Smooth muscle cell (in vitro differentiated cells): Measurements from ENCODE around the gene PPP2R5B. TPM values are rescaled to one million over a fixed set of nuclear protein-coding genes. Genes with fewer than 3 reads are reported as not detected.

Source experiments
- DNase-seq: peaks from one replicate; lab custom pipeline; 2025; ENCODE audit not compliant: unreplicated experiment; lab: John Stamatoyannopoulos, UW
- H2AFZ ChIP-seq: fragments of 200-600 bp; sonication (generic); 2 replicates; pipeline ENCODE4 v1.6.0; 2016; ENCODE audit warnings: antibody characterized with exemption, low read depth, mild to moderate bottlenecking
- H3F3A ChIP-seq: fragments of 200-600 bp; sonication (generic); 2 replicates; pipeline ENCODE4 v1.6.0; 2017; ENCODE audit warnings: antibody characterized with exemption, low read depth
- H3K27ac ChIP-seq: fragments of 200-600 bp; sonication (generic); 2 replicates; pipeline ENCODE4 v1.5.1; 2016; ENCODE audit warnings: low read depth, mild to moderate bottlenecking
- H3K27me3 ChIP-seq: fragments of 200-600 bp; sonication (generic); 2 replicates; pipeline ENCODE4 v1.6.1; 2016; ENCODE audit warnings: low read depth, mild to moderate bottlenecking
- H3K36me3 ChIP-seq: fragments of 200-600 bp; sonication (generic); 2 replicates; pipeline ENCODE4 v1.5.1; 2016; ENCODE audit warnings: low read depth
- H3K4me1 ChIP-seq: fragments of 200-600 bp; sonication (generic); 2 replicates; pipeline ENCODE4 v1.5.1; 2016; ENCODE audit warnings: low read depth
- H3K4me2 ChIP-seq: fragments of 200-600 bp; sonication (generic); 2 replicates; pipeline ENCODE4 v1.6.0; 2016; ENCODE audit warnings: mild to moderate bottlenecking
- H3K4me3 ChIP-seq: fragments of 200-600 bp; sonication (generic); 2 replicates; pipeline ENCODE4 v1.5.1; 2016; ENCODE audit warnings: mild to moderate bottlenecking
- H3K79me2 ChIP-seq: fragments of 200-600 bp; sonication (generic); 2 replicates; pipeline ENCODE4 v1.6.0; 2016; ENCODE audit warnings: low read depth, mild to moderate bottlenecking
- H3K9ac ChIP-seq: fragments of 200-600 bp; sonication (generic); 2 replicates; pipeline ENCODE4 v1.6.0; 2016; ENCODE audit warnings: low read depth
- H3K9me3 ChIP-seq: fragments of 200-600 bp; sonication (generic); replicated peaks from 2 replicates; pipeline ENCODE4 v1.5.1; 2016; ENCODE audit warnings: low read depth
- H4K20me1 ChIP-seq: fragments of 200-600 bp; sonication (generic); 2 replicates; pipeline ENCODE4 v1.6.0; 2016; ENCODE audit warnings: low read depth
- CTCF ChIP-seq: fragments of 200-600 bp; sonication (generic); IDR thresholded peaks from 2 replicates; pipeline ENCODE4 v1.5.1; 2017; ENCODE audit warnings: borderline replicate concordance, mild to moderate bottlenecking, antibody characterized with exemption; ENCODE audit not compliant: insufficient read depth, poor library complexity, severe bottlenecking
- WGBS: methylation state at CpG from one replicate; pipeline ENCODE4 v1.1.7; 2016; ENCODE audit warnings: low lambda C conversion rate; 5-methylcytosine and 5-hydroxymethylcytosine counted together
- polyA plus RNA-seq: library from polyadenylated mRNA; unstranded; fragments of >200 nt; fragmentation: Nextera tagmentation; extraction: Ambion mirVana; gene quantifications from 2 replicates; pipeline ENCODE4 v1.2.1, GENCODE V29; 2016
- total RNA-seq: library from RNA; depleted of rRNA; stranded (reverse); fragments of >200 nt; gene quantifications from 2 replicates; pipeline ENCODE4 v1.2.3, GENCODE V29; 2014

PPP2R5B gene
- total and polyA plus RNA-seq, 2 experiments from 2014 or later = 14.9 to 36.6 TPM

DNA sequence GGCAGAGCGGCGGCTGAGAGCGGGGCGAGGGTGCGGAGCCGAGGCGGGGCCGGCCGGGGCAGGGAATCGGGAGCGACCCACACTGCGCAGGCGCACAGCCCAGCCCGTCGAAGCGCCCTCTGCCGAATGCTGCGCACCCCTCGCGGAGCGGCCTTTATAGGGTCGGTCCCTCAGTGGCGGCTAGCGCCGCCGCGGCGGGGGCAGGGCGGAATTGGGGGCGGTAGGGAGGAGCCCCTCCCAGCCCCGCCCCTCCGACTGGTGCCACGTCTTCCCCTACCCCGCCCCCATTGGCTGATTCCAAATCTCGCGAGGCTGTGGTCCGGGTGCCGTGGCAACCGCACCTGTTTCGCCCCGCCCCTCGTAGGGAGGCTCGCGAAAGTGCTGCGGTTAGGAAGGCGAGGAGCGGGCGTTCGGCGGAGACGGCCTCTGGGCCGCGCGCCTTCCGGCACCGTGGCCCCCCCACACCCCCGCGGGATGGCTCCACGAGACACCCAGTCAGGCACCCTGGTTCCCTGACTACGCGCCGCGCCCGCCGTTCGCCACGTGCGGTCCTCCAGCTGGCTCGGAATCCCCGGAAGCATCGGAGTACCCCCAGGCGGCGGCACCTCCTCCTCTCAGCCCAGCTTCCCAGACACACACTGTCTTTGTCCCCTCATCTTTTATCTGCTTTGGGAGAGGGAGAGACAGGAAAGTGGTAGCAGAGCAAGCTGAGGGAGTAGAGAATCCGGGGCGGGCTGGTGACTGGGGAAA lies 45.8 kb upstream of the PPP2R5B start, which contains the start of gene EHD1:
Gene EHD1, minus strand, starts transcription at position 128 of the 750 bp plus-strand sequence. CDS start 157 bp downstream, outside the sequence.
- Histone ChIP-seq H3K4me3 (peak within 1 kb of the TSS; percentile 83), H3K4me2 (peak within 1 kb of the TSS; percentile 99), H2AFZ (peak within 1 kb of the TSS; percentile 63), H3K9me3 (no peaks in the 10 kb centered on the region), H3F3A (no peaks in the 10 kb centered on the region), H3K27ac (peak within 1 kb of the TSS; percentile 70), H3K36me3 (no peaks in the 10 kb centered on the region), H3K4me1 (peaks cover 16% of the 10 kb centered on the region), H3K9ac (peak within 1 kb of the TSS; percentile 85), H3K27me3 (no peaks in the 10 kb centered on the region), H3K79me2 (peaks cover 44% of the 10 kb centered on the region), H4K20me1 (peaks cover 38% of the 10 kb centered on the region)
- under 1% methylated on average over 54 of the region's 75 CpGs for WGBS
- peak; percentile 34 for TF ChIP-seq CTCF
- DNase-seq = peak; percentile 97

DNA sequence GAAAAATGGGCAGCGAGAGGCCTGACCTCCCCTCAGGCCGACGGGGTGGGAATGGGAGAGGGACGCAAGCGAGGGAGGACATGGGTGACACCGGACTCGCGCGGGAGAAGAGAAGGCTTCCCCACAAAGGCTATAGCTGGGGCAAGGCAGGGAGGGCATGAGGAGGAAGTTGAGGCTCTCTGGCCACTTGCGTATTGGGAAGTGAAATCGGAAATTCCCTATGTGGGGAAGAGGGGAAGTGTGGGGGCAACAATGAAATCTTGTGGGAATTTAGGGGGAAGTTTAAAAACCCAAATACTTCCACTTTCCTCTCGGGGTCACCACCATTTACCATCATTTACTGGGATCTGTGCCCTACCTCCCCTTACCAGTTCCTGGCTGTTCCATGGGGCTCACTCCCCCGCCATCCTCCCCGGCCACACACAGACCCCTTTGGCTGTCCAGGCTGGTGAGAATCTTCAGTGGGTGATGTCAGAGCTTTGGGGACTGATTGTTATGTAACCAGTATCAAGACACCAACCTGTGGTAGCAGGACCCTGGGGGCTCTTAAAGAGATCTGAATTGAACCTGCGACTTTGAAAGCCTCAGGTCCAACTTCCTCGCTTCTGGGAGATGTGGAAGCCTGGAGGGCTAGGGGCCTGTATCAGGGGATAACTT lies 45.1 kb upstream of the PPP2R5B start:
- H3K9ac ChIP-seq = peak overlapping the region; percentile 77
- peak overlapping the region; percentile 63 for H2AFZ ChIP-seq
- H3F3A ChIP-seq = no peaks in the 10 kb centered on the region
- H3K4me2 ChIP-seq = peak overlapping the region; percentile 88
- no peaks in the 10 kb centered on the region for H3K27me3 ChIP-seq
- H3K4me3 ChIP-seq = peak overlapping the region; percentile 57
- whole genome bisulfite sequencing = 32% methylated on average over 16 of the region's 16 CpGs
- H3K4me1 ChIP-seq = peaks cover 16% of the 10 kb centered on the region
- DNase-seq = no peak
- H3K9me3 ChIP-seq = no peaks in the 10 kb centered on the region
- H4K20me1 ChIP-seq = peaks cover 35% of the 10 kb centered on the region
- TF ChIP-seq CTCF = no peak
- H3K27ac ChIP-seq = peak overlapping the region; percentile 68
- peaks cover 39% of the 10 kb centered on the region for H3K79me2 ChIP-seq
- no peaks in the 10 kb centered on the region for H3K36me3 ChIP-seq

DNA sequence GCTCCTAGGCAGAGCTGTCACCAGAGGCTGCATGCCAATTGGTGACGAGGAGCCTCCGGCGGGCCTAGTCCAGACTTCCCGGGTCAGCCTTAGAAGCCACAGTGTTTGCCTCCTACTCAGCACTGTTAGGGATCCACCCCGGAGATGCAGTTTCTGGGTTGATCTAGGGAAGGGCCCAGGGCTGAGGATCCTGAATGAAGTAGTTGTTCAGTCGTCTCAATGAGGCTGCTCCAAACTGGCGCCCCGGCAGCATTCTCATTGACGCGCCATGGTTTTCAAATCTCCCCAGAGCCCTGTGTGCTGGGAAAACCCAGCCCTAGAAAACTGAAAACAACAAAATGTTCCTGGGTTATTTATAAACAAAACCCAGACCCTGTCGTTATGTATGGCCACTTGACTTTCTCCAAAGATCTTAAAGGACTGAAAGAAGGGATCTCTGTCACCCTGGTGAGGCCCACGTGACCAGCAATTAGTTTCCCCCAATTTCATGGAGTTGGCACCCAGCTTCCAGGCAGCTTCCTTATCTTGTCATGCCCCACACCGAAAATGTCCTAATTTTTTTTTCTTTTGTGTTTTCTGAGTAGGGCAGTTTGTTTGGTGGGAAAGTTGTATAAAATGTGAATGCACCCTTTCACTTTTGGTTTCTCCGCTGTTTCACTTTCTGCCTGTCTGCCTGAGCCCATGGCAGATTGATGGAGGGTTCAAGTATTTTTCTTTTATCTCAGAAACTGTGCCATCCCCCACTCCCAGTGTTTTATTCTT lies 44.1 kb upstream of the PPP2R5B start:
- H2AFZ ChIP-seq = no peak overlapping the region
- no peak overlapping the region for H3K27ac ChIP-seq
- no peak overlapping the region for H3K4me2 ChIP-seq

More for the DNA sequence above, 44.1 kb upstream of the PPP2R5B start:
- Histone ChIP-seq H3K79me2 (peaks cover 28% of the 10 kb centered on the region), H3K9ac (no peak overlapping the region), H3K27me3 (no peaks in the 10 kb centered on the region), H3K36me3 (no peaks in the 10 kb centered on the region), H3F3A (no peaks in the 10 kb centered on the region), H4K20me1 (peaks cover 25% of the 10 kb centered on the region), H3K9me3 (no peaks in the 10 kb centered on the region), H3K4me1 (peaks cover 16% of the 10 kb centered on the region), H3K4me3 (no peak overlapping the region)
- no peak for TF ChIP-seq CTCF
- no peak for DNase-seq
- 86% methylated on average over 14 of the region's 14 CpGs for WGBS
